GM06990 (cell line): ENCODE measurements around the gene TRIM10.

Source experiments
- DNase-seq: peaks from one replicate; pipeline ENCODE4 v3.0.0-alpha.2; 2011; ENCODE audit not compliant: insufficient read length; ENCODE audit errors: extremely low read depth
- H3K27me3 ChIP-seq: replicated peaks from 2 replicates; pipeline ENCODE4 v1.6.0; 2011; ENCODE audit warnings: low read length; ENCODE audit not compliant: control insufficient read depth, insufficient read depth
- H3K36me3 ChIP-seq: 2 replicates; pipeline ENCODE4 v1.5.1; 2011; ENCODE audit warnings: low read length; ENCODE audit not compliant: control insufficient read depth, insufficient read depth
- H3K4me3 ChIP-seq: replicated peaks from 2 replicates; pipeline ENCODE4 v1.5.1; 2011; ENCODE audit warnings: low read depth, mild to moderate bottlenecking, control low read depth, low read length
- CTCF ChIP-seq: IDR thresholded peaks from 2 replicates; pipeline ENCODE4 v1.5.1; 2011; ENCODE audit warnings: low read length, control low read depth, mild to moderate bottlenecking, inconsistent platforms; ENCODE audit not compliant: insufficient read depth, poor library complexity, severe bottlenecking

TRIM10 gene

GRCh38 chr6:30194797-30195690, 34.0 kb upstream of the TRIM10 start:
- H3K27me3 ChIP-seq: no peaks in the 10 kb centered on the region
- TF ChIP-seq CTCF: no peak
- H3K4me3 ChIP-seq: no peak overlapping the region
- DNase-seq: no peak
- H3K36me3 ChIP-seq: peaks cover 47% of the 10 kb centered on the region

GRCh38 chr6:30192076-30192475, 31.1 kb upstream of the TRIM10 start:
- H3K4me3 ChIP-seq: no peak overlapping the region
- TF ChIP-seq CTCF: no peak
- no peak for DNase-seq
- H3K27me3 ChIP-seq: no peaks in the 10 kb centered on the region
- peaks cover 41% of the 10 kb centered on the region for H3K36me3 ChIP-seq

- no peak overlapping the region for H3K4me3 ChIP-seq
- peaks cover 39% of the 10 kb centered on the region for H3K36me3 ChIP-seq
- DNase-seq: no peak
- H3K27me3 ChIP-seq: no peaks in the 10 kb centered on the region
- no peak for TF ChIP-seq CTCF
These were observed 27.5 kb upstream of the TRIM10 start for GRCh38 chr6:30188541-30188940.

GRCh38 chr6:30185846-30186484, 25.0 kb upstream of the TRIM10 start:
- no peak for TF ChIP-seq CTCF
- DNase-seq: no peak
- Histone ChIP-seq H3K27me3 (no peaks in the 10 kb centered on the region), H3K36me3 (peaks cover 34% of the 10 kb centered on the region), H3K4me3 (no peak overlapping the region)

- no peak for DNase-seq
- no peak overlapping the region for H3K4me3 ChIP-seq
- peaks cover 23% of the 10 kb centered on the region for H3K36me3 ChIP-seq
- H3K27me3 ChIP-seq: no peaks in the 10 kb centered on the region
- TF ChIP-seq CTCF: no peak
These were observed 23.5 kb upstream of the TRIM10 start for GRCh38 chr6:30184417-30185031.
